Heart left ventricle (tissue), 13 donors: ENCODE data around the gene ACADL.

Source experiments
- POLR2A ChIP-seq, 2 donors: fragments of 450-650 bp; IDR thresholded peaks; one replicate each; pipeline ENCODE4 v1.6.1; 2017; ENCODE audit warnings: antibody characterized with exemption in 2 of 2, mild to moderate bottlenecking in 2 of 2, moderate library complexity in 2 of 2
- TF ChIP-seq, protein P1 (sequence below), 12 donors: fragments of 200-600 bp; sonication (generic) in 4 of 12; IDR thresholded peaks; one replicate each; pipeline versions ENCODE4 v1.5.0 to v1.8.0; 2018 to 2022; ENCODE audit warnings: antibody characterized with exemption in 12 of 12, mild to moderate bottlenecking in 5 of 12
- donor health status: ischemic (EF 13 %, LVEDD 7.1; RV severe dilation, severe dysfunction).
- donor health status: DM: no; HTN: yes; CAD: no.
- donor health status: DM: no; HTN: no; CAD: no.
- donor health status: ischemic (EF 25% LVEDD 6.9; RV normal size, moderate dysfunction).
- donor health status: ischemic (EF 25% LVEDD 5.7; RV mildly dilated, moderate dysfunction).
- donor health status: ischemic (EF 35%, LVEDD 5.7; RV mildly dilated, moderate dysfunction).
- donor health status: nonischemic (EF 11% LVEDD 7.7; RV severe dilation, severe dysfunction).
- donor health status: DM: yes; HTN: yes; CAD: no.
- donor health status: PGD.
- donor health status: ischemic (EF 29% LVEDD 5.4; RV normal size, mild dysfunction).
- donor health status: nonischemic (EF 23%, LVEDD 6.1; RV moderate dilation, normal function).

DNA sequence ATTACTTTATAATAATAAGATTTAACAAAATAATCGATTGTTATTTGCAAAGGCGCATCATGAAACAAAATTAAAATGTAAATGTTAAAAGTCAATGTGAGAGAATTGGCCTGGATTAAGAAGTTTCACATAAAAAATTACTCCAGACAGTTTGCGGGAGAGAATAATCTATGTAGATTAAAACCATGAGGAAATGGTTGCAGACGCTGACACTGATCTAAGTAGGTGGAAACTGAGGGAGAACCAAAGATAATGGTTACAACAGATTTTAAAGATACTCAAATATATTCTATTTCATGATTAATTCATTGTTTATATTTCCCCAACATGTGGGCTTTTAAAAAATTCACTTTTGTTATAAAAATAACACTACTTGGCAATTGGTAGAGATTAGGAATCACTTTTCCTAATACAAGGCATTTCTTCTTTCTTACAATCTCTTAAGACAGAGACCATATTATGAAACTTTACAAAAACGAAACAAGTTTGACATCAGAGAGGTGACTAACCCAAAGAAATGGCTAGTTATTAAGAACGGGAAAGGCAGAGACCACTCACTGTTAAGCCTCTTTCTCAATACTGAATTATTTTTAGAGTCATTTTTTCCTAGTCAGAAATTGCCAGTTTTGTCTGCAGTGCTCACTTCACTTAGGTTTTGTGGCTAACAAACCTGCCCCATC is 55.6 kb downstream of the ACADL start:
- TF ChIP-seq, protein P1, sequence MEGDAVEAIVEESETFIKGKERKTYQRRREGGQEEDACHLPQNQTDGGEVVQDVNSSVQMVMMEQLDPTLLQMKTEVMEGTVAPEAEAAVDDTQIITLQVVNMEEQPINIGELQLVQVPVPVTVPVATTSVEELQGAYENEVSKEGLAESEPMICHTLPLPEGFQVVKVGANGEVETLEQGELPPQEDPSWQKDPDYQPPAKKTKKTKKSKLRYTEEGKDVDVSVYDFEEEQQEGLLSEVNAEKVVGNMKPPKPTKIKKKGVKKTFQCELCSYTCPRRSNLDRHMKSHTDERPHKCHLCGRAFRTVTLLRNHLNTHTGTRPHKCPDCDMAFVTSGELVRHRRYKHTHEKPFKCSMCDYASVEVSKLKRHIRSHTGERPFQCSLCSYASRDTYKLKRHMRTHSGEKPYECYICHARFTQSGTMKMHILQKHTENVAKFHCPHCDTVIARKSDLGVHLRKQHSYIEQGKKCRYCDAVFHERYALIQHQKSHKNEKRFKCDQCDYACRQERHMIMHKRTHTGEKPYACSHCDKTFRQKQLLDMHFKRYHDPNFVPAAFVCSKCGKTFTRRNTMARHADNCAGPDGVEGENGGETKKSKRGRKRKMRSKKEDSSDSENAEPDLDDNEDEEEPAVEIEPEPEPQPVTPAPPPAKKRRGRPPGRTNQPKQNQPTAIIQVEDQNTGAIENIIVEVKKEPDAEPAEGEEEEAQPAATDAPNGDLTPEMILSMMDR (IDR thresholded peaks at IDR 0.05) = no peak
- no peak for TF ChIP-seq POLR2A (IDR thresholded peaks at IDR 0.05)
